ENCODE measurements around the gene KPNA5.
"Not testable (repeated sequence)": the region's sequence is repeated elsewhere in the genome, so short reads cannot be mapped to it uniquely, and the experiment has no call there.

Gene KPNA5

DNA sequence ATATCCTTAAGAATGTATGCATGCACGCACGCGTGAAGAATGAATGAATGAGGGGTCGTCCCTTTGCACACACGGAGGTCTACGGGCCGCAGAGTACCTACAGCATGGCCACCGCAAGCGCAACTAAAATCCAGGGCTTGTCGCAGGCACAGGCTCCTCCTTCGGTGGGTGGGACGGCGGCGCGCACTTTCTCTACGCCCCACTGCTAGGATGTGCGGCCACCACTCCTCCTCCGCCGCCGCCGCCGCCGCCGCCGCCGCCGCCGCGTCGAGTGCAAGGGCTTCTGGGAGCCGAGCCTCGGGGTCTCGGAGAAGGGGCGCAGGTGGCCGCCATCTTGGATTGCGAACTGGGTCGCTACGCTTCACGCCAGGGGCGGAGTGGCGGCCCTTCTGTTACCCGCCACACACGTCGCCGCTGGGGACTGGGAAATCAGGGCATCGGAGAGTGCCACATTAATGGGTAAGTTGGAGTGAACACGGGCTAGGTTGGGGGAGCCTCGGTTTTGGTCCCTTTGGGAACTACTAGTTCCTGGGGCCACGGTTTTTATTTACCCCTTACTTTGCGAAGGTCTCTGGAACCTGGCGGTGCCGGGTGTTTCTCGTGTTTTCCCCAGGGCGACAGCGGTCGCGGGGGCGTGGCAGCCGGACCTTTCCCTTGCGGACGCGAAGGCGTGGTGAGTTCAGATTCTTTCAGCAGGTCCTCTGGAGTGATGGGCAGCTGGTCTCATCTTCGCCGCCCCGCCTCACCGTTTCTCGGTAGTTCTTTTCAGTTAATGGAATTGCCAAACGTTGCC lies at the start of gene KPNA5:
KPNA5 (plus strand) TSS at position 332 of the 793 bp plus-strand sequence; CDS start at position 456, 124 bp downstream.
- in situ Hi-C loops (cut with MboI; ENCODE audit: low sequenced_read_pairs), result no loop called here

- in situ Hi-C loops (cut with MboI; ENCODE audit: low sequenced_read_pairs), result no loop called here
Measured at GRCh38 chr6:116631379-116631990, 49.5 kb upstream of the KPNA5 start.

- in situ Hi-C loops (cut with MboI; ENCODE audit: low sequenced_read_pairs), result no loop called here
Measured at GRCh38 chr6:116633685-116634084, 47.3 kb upstream of the KPNA5 start.

DNA sequence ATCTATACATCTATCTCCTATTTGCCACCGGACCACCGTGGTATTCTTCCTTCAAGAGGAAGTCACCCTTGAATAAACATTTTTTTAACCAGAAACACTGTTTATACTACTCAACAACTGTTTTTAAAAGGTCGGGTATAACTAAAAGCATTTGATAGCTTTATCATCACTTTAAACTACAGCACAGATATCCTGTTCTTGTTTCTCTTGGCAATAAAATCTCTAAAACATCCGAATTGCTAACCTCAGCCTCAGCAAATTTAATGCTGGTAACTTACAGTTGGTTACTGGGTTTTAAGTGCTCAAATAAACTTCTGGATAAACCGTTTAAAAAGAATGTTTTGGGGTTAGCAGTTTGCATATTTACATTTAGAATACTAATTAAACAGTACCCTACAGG lies 32.9 kb upstream of the KPNA5 start:
- in situ Hi-C loops (cut with MboI; ENCODE audit: low sequenced_read_pairs), result no loop called here

GRCh38 chr6:116649129-116649528 lies 31.9 kb upstream of the KPNA5 start:
- in situ Hi-C loops (cut with MboI; ENCODE audit: low sequenced_read_pairs), result no loop called here

DNA sequence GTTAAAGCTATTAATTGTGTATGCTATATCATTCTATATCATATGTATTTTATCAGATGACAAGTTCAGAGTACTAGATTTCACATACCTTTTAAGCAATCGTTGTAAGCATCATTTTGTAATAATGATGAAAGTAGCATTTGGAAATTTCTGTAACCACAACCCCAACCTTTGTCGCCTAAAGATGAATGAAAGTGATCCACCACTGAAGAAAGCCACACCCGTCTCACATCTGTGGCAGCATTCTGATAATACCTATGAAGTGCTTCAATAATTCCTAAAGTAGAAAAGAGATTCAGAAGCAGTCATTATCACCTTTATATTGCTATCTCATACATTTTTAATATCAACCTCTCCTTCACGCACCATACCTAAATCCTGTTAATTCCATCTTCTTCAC lies 29.1 kb upstream of the KPNA5 start:
- in situ Hi-C loops (cut with MboI; ENCODE audit: low sequenced_read_pairs), result no loop called here

GRCh38 chr6:116661594-116661993 lies 19.4 kb upstream of the KPNA5 start:
- in situ Hi-C loops (cut with MboI; ENCODE audit: low sequenced_read_pairs), result no loop called here

DNA sequence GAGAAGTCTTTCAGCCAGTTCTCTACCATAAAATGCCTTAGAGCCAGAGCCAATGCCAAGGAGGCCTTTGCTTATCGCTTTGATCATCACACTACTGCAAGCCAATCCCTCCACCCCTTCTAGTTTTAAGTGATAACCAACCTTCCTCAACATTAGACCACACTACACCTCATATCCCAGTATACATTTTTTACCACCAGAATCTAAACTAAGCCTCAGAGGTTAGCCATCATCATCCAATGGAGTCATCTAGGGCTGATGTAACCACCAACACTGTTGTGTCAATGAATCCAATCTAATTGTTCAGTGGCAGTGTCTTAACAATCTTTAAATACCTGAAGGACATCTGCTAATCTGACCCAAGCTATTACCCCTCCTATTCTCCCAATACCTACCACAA lies 18.8 kb upstream of the KPNA5 start:
- in situ Hi-C loops (cut with MboI; ENCODE audit: low sequenced_read_pairs), result no loop called here

DNA sequence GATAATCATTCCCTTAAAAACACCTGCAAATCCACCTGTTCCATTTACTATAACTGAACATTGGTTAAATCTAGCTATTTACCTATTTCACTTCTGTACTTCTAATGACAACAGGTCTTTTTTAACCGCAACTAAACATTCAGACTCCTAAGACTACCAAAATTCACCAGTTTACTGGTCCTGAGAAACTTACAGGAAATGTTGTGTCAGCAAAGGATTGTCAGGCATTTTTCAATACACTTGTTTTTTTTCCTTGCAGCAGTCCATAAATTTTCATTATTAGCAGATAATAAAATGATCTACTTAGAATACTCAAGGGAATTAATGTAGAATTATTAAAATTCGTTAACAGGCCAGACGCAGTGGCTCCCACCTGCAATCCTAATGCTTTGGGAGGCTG lies 17.7 kb upstream of the KPNA5 start:
- in situ Hi-C loops (cut with MboI; ENCODE audit: low sequenced_read_pairs), result no loop called here

DNA sequence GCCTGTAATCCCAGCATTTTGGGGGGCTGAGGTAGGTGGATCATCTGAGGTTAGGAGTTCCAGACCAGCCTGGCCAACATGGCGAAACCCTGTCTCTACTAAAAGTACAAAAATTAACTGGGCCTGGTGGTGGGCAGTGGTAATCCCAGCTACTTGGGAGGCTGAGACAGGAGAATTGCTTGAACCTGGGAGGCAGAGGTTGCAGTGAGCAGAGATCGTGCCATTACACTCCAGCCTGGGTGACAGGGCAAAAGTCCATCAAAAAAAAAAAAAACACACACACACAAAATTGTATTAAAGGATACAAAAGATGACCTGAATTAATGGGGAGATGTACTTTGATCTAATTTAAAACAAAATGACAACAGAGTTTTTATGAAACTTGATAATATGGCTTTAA lies 16.8 kb upstream of the KPNA5 start:
- in situ Hi-C loops (cut with MboI; ENCODE audit: low sequenced_read_pairs), result not testable (repeated sequence)

GRCh38 chr6:116665464-116665863 lies 15.5 kb upstream of the KPNA5 start:
- in situ Hi-C loops (cut with MboI; ENCODE audit: low sequenced_read_pairs), result no loop called here

DNA sequence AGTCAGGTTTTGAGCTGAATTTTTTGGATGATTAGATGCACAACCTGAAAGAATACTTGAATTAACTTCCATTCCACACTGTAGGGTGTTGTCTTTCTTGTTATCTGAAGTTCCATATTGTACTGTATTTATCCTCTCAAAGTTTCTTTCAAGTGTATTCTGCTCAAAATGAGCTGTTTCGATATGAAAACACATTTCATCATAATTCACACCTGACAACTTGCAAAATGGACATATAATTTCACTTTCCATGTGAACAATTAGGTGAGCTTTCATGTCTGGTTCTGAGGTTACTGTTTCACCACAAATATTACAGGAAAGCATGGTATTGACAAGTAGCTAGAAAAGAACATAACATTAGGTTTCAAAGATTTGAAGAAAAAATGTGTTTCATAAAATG lies 14.1 kb upstream of the KPNA5 start:
- in situ Hi-C loops (cut with MboI; ENCODE audit: low sequenced_read_pairs), result no loop called here

DNA sequence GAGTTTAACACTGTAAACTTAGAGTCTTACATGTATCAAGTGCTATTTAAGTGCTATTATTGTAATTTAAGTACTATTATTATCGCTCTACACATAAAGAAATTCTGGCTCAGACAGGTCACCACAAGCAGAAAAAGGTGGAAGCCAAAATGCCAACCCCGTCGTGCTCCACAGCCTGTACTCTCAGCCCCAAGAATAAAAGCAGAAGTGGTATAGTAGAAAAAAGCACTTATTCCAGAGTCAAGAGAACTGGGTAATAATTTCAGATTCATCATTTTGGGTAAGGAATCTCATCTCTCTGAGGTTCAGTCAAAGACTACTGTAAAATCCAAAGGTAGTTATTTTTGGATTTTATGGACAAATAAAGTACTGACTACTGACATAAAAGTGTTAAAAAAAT lies 13.4 kb upstream of the KPNA5 start:
- in situ Hi-C loops (cut with MboI; ENCODE audit: low sequenced_read_pairs), result no loop called here

- in situ Hi-C loops (cut with MboI; ENCODE audit: low sequenced_read_pairs), result no loop called here
Measured at GRCh38 chr6:116672306-116672705, 8.7 kb upstream of the KPNA5 start.

DNA sequence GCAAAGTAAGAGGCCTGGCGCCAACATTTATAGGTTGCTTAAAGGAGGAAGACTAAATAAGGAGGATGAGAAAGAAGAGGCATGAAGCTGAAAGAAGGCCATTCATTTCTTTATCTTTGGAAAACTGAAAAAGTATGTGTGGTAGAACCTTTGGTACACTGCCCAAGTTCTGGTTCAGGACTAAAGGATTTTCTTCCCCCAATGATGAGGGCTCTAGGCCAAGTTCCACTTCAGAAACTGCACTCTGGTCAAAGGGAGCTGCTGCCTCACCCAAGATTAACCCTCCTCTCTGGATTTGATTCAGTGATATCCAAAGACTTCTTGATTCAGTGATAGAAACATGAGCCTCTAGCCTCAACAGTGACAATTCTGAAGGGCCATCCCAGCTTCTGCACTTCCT lies 5.0 kb upstream of the KPNA5 start:
- in situ Hi-C loops (cut with MboI; ENCODE audit: low sequenced_read_pairs), result no loop called here

DNA sequence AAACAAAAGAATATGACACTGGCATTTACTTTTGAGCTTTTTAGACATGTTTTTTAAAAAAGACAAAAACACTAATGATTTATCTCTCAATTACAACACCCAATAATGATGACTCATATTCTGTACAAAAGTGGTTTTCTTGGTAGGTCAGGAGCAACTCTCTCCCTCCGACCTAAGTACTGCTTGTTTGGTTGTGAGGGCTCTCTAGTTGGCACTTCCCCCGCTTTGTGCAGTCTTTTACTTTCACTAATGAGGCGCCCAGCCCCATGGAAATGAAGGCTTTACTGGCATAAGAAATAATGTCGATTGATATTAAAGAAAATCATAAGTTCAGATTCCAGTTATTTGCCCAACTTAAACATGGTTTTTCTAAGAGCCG lies 1.3 kb downstream of the KPNA5 start:
- in situ Hi-C loops (cut with MboI; ENCODE audit: low sequenced_read_pairs), result no loop called here

- in situ Hi-C loops (cut with MboI; ENCODE audit: low sequenced_read_pairs), result no loop called here
Measured at GRCh38 chr6:116685437-116685993, 4.5 kb downstream of the KPNA5 start.

GRCh38 chr6:116686475-116687101 lies 5.6 kb downstream of the KPNA5 start:
- in situ Hi-C loops (cut with MboI; ENCODE audit: low sequenced_read_pairs), result not testable (repeated sequence)

DNA sequence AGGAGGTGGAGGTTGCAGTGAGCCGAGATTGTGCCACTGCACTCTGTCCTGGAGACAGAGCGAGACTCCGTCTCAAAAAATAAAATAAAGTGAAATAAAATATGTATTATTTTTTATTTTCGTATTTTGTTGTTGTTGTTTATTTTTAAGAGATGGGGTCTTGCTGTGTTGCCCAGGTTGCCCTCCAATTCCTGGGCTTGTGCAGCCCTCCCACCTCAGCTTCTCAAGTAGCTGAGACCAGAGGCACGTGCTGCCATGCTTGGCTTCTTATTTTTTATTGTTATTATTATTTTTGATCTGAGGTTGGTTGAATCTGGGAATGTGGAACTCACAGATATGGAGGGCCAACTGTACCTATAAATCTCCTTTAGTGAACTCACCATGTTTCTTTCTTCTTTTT lies 10.1 kb downstream of the KPNA5 start:
- in situ Hi-C loops (cut with MboI; ENCODE audit: low sequenced_read_pairs), result no loop called here

DNA sequence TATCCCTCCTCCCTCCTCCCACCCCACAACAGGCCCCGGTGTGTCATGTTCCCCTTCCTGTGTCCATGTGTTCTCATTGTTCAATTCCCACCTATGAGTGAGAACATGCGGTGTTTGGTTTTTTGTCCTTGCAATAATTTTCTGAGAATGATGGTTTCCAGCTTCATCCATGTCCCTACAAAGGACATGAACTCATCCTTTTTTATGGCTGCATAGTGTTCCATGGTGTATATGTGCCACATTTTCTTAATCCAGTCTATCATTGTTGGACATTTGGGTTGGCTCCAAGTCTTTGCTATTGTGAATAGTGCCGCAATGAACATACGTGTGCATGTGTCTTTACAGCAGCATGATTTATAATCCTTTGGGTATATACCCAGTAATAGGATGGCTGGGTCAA lies 11.9 kb downstream of the KPNA5 start:
- in situ Hi-C loops (cut with MboI; ENCODE audit: low sequenced_read_pairs), result not testable (repeated sequence)

GRCh38 chr6:116693275-116693674 lies 12.3 kb downstream of the KPNA5 start:
- in situ Hi-C loops (cut with MboI; ENCODE audit: low sequenced_read_pairs), result not testable (repeated sequence)

- in situ Hi-C loops (cut with MboI; ENCODE audit: low sequenced_read_pairs), result no loop called here
Measured at GRCh38 chr6:116695401-116695800, 14.4 kb downstream of the KPNA5 start.
